GM12878 (cell line): ENCODE measurements around the gene PLCB4.

Experiments
- CTCF ChIP-seq, 3 experiments: IDR thresholded peaks in 2 of 3; conservative IDR thresholded peaks in 1 of 3; 2 replicates each; pipeline ENCODE4 v1.5.1; 2011; ENCODE audit warnings: low read depth in 3 of 3, low read length in 3 of 3, mild to moderate bottlenecking in 3 of 3, control low read depth in 2 of 3, moderate library complexity in 2 of 3, inconsistent platforms in 1 of 3, mixed read lengths in 1 of 3; ENCODE audit not compliant: control insufficient read depth in 2 of 3, insufficient read depth in 1 of 3; ENCODE audit errors: extremely low read depth in 1 of 3
- POLR2A ChIP-seq: IDR thresholded peaks from 2 replicates; pipeline ENCODE4 v1.6.1; 2011; ENCODE audit warnings: low read depth, mild to moderate bottlenecking, low read length
- YY1 ChIP-seq: IDR thresholded peaks from 2 replicates; pipeline ENCODE4 v1.6.1; 2011; ENCODE audit warnings: low read depth, mild to moderate bottlenecking, low read length
- ZNF217 ChIP-seq: fragments of 450-650 bp; IDR thresholded peaks from 2 replicates; pipeline ENCODE4 v1.6.1; 2017; ENCODE audit warnings: antibody characterized with exemption, mild to moderate bottlenecking

GRCh38 chr20:9236458-9236857, 167.6 kb downstream of the PLCB4 start:
- TF ChIP-seq POLR2A (no peak), CTCF (IDR thresholded peaks at IDR 0.05 in 2 of 3, conservative IDR thresholded peaks at IDR 0.05 in 1 of 3; ENCODE audit: control insufficient read depth in 2 of 3, extremely low read depth in 1 of 3, insufficient read depth in 1 of 3, low read depth in 3 of 3, low read length in 3 of 3) (no peak), ZNF217 (no peak), YY1 (no peak)
